Prostate gland (tissue), 2 donors: ENCODE measurements around the gene HSPA9. TPM values are rescaled to one million over a fixed set of nuclear protein-coding genes. Genes with fewer than 3 reads are reported as not detected.

Experiments used
- DNase-seq: peaks from one replicate; pipeline ENCODE4 v3.0.0-alpha.2; 2019; ENCODE audit warnings: low spot score
- H3K27ac ChIP-seq, 2 donors: fragments of 200-600 bp; sonication (generic); 2 replicates each; pipeline ENCODE4 v1.5.1; 2017 to 2019
- H3K27me3 ChIP-seq: fragments of 200-600 bp; sonication (generic); replicated peaks from 2 replicates; pipeline ENCODE4 v1.5.1; 2019; ENCODE audit not compliant: insufficient read depth
- H3K36me3 ChIP-seq, 2 donors: fragments of 200-600 bp; sonication (generic); 1 replicate in 1 of 2; 2 replicates in 1 of 2; pipeline versions ENCODE4 v1.5.1 to v1.8.1; 2017 to 2019
- H3K4me1 ChIP-seq: fragments of 200-600 bp; sonication (generic); replicated peaks from 2 replicates; pipeline ENCODE4 v1.5.1; 2019
- H3K4me3 ChIP-seq, 2 donors: fragments of 200-600 bp; sonication (generic); 2 replicates each; pipeline ENCODE4 v1.5.1; 2017 to 2019
- H3K9me3 ChIP-seq: fragments of 200-600 bp; sonication (generic); 2 replicates; pipeline ENCODE4 v1.5.1; 2017
- POLR2A ChIP-seq: fragments of 450-650 bp; IDR thresholded peaks from one replicate; pipeline ENCODE4 v1.6.1; 2016; ENCODE audit warnings: antibody characterized with exemption, mild to moderate bottlenecking
- POLR2AphosphoS5 ChIP-seq: sonication (generic); formaldehyde crosslinking; IDR thresholded peaks from one replicate; pipeline ENCODE4 v1.6.1; 2017; ENCODE audit warnings: antibody characterized with exemption
- WGBS: methylation state at CpG from one replicate; pipeline ENCODE4 v1.1.5; 2018; 5-methylcytosine and 5-hydroxymethylcytosine counted together
- intact Hi-C: fragments of 100-400 bp; cut with DNase I; formaldehyde crosslinking; loops from one replicate; pipeline ENCODE4 v1.14.2; 2022
- total RNA-seq, 2 donors: library from RNA; depleted of rRNA; stranded (reverse); fragments of >200 nt; gene quantifications; one replicate each; pipeline ENCODE4 v1.1.0, GENCODE V29; 2016
- TF ChIP-seq, protein P1 (sequence below), 4 experiments: fragments of 200-600 bp in 2 of 4; fragments of 450-650 bp in 2 of 4; sonication (generic) in 2 of 4; IDR thresholded peaks; 1 replicate in 3 of 4; 2 replicates in 1 of 4; pipeline ENCODE4 v1.5.1; 2016 to 2019; ENCODE audit warnings: antibody characterized with exemption in 4 of 4, mild to moderate bottlenecking in 2 of 4, moderate library complexity in 2 of 4

The HSPA9 gene
- total RNA-seq, 2 donors from 2014 or later: 273 to 331 TPM

DNA sequence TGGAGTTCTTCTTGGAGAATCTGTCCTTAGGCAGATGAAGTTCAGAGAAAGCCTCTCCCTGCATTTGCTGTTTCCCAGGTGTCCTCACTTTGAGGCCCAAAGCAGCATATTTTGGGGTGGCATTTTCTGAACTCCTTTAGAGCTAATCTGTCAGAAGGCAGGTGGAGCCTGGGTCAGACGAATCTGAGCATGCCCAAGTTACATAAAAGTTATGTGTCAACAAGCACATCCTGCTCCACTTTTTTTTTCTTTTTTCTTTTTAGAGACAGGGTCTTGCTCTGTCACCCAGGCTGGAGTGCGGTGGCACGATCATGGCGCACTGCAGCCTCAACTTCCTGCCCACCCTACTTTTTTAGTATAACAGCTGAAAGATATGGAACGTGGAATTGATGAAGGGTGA is 41.3 kb upstream of the HSPA9 start:
- H3K27ac ChIP-seq: no peak overlapping the region
- peak; percentile 26 for TF ChIP-seq POLR2AphosphoS5
- TF ChIP-seq, protein P1, sequence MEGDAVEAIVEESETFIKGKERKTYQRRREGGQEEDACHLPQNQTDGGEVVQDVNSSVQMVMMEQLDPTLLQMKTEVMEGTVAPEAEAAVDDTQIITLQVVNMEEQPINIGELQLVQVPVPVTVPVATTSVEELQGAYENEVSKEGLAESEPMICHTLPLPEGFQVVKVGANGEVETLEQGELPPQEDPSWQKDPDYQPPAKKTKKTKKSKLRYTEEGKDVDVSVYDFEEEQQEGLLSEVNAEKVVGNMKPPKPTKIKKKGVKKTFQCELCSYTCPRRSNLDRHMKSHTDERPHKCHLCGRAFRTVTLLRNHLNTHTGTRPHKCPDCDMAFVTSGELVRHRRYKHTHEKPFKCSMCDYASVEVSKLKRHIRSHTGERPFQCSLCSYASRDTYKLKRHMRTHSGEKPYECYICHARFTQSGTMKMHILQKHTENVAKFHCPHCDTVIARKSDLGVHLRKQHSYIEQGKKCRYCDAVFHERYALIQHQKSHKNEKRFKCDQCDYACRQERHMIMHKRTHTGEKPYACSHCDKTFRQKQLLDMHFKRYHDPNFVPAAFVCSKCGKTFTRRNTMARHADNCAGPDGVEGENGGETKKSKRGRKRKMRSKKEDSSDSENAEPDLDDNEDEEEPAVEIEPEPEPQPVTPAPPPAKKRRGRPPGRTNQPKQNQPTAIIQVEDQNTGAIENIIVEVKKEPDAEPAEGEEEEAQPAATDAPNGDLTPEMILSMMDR (IDR thresholded peaks at IDR 0.05): no peak
- H3K27me3 ChIP-seq: no peaks in the 10 kb centered on the region
- H3K9me3 ChIP-seq: no peaks in the 10 kb centered on the region
- H3K36me3 ChIP-seq: no peaks in the 10 kb centered on the region
- intact Hi-C loops: no loop called here
- no peak overlapping the region for H3K4me3 ChIP-seq
- DNase-seq: peak; percentile 38
- H3K4me1 ChIP-seq: peaks cover 1% of the 10 kb centered on the region
- 50% methylated on average over 5 of the region's 5 CpGs for WGBS

DNA sequence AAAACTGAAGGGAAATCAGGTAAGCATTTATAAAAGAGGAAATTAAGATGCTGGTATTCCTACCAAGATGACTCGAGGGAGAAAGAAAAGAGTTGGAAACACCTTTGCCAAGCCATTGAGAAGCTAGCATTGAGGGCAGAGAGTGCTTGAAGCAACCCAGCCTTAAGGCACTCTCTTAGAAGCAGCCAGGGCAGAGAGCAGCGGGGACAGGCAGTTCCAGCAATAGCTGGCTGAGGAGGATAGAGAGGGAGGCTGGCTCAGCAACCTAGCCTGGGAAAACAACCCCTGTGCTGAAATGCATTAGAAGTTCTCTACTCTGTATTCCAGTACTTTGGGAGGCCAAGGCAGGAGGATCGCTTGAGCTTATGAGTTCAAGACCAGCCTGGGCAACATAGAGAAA is 40.3 kb upstream of the HSPA9 start:
- peaks cover 12% of the 10 kb centered on the region for H3K4me1 ChIP-seq
- 82% methylated on average over 3 of the region's 3 CpGs for WGBS
- intact Hi-C loops: no loop called here
- H3K27ac ChIP-seq: no peak overlapping the region
- TF ChIP-seq POLR2AphosphoS5 (no peak), POLR2A (no peak)
- TF ChIP-seq, protein P1 (IDR thresholded peaks at IDR 0.05): no peak
- no peak overlapping the region for H3K4me3 ChIP-seq
- H3K36me3 ChIP-seq: no peaks in the 10 kb centered on the region
- no peaks in the 10 kb centered on the region for H3K9me3 ChIP-seq
- no peaks in the 10 kb centered on the region for H3K27me3 ChIP-seq
- no peak for DNase-seq

DNA sequence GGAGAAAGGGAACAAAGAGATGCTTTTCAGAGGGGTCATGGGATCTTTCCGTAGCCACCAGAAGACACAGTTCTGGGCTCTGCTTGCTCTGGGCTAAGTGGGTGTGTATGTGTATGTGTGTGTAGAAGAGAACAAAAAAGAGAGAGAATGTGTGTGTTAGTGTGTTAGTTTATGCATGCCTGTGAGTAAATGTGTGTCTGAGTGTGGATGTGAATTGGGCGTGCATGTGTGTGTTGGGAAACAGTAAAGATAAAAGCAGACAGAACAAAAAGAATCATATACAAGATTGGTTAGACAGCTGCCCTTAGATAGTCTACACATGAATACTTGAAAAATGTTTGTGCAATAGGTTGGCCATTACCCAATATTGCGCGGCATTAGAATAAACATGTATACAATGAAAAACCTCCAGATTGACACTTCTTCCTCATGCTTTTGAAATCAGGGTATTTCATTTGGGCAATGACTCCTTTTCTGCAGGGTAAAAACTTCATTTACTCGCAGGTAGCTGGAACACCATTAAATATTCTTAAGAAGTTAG is 36.5 kb upstream of the HSPA9 start:
- Histone ChIP-seq H3K4me3 (peak overlapping the region; percentile 16 to 17), H3K4me1 (peaks cover 12% of the 10 kb centered on the region), H3K27me3 (no peaks in the 10 kb centered on the region), H3K27ac (peak overlapping the region; percentile 70 to 75), H3K36me3 (no peaks in the 10 kb centered on the region), H3K9me3 (no peaks in the 10 kb centered on the region)
- DNase-seq: no peak
- TF ChIP-seq, protein P1 (IDR thresholded peaks at IDR 0.05): no peak
- TF ChIP-seq POLR2AphosphoS5: no peak
- WGBS: 39% methylated on average over 5 of the region's 5 CpGs
- intact Hi-C loops: no loop called here

DNA sequence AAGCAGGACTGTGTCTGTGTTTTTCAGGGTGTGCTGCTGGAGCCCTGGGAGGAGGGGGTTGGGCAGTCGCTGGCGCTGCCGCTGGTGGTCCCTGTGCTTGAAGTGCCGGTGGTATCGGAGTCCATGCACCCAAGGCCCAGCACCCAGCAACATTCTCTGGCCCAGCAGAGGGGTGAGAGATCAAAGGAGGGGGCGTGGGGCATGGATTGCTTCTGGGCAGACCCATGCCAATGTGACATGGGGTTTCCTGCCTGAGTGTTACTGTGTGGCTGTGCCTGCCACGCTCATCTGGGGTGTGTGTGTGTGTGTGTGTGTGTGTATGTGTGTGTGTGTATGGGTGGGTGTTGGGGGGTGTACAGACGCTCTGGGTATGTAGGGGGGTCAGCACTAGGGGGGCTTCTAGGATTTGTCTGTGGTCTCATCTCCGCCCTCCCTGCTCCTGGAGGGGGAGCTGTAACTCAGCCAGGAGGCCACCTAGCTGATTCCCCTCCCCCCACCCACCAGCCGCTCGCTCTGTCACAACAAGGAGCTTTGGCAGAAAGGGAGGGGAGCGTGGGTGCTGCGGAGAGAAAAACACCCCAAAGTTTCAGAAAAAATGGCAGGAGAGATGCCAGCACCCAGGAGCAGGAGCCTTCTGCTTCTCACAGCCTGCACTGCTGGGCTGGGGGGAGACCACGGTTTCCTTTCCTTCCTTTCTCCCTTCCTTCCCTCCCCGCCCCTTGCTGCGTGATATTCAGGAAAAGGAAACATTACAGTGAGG is 35.9 kb upstream of the HSPA9 start:
- Histone ChIP-seq H3K27me3 (no peaks in the 10 kb centered on the region), H3K9me3 (no peaks in the 10 kb centered on the region), H3K36me3 (no peaks in the 10 kb centered on the region), H3K4me1 (peaks cover 12% of the 10 kb centered on the region), H3K4me3 (peak overlapping the region; percentile 16 to 17), H3K27ac (peak overlapping the region; percentile 70 to 75)
- TF ChIP-seq POLR2A (no peak), POLR2AphosphoS5 (no peak)
- TF ChIP-seq, protein P1 (IDR thresholded peaks at IDR 0.05): no peak
- DNase-seq: no peak
- intact Hi-C loops: no loop called here
- WGBS: 11% methylated on average over 16 of the region's 16 CpGs

DNA sequence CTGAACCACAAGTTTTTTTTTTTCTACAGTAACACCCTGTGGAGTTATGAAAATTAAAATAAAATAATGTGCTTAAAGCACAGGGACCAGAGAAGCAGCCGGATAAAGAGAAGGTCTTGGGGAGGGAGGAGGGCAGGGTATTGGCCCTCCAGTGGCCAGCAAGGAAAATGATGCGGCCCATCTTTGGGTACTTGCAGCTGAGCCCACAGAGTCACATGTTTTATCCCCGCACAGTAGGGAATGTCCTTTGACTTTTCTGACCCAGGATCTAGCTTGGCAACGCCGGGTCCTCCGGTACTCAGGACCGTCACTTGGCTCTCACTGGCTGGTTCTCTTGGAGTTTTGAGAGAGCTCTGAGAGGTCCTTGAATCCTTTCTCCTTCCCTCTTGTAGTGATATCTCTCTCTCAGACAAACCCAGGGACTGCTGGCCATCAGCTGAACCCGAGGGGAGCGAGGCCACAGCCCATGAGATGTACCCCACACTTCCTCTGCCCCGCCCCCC is 35.3 kb upstream of the HSPA9 start:
- Histone ChIP-seq H3K27me3 (no peaks in the 10 kb centered on the region), H3K4me3 (no peak overlapping the region), H3K36me3 (no peaks in the 10 kb centered on the region), H3K4me1 (peaks cover 12% of the 10 kb centered on the region), H3K9me3 (no peaks in the 10 kb centered on the region), H3K27ac (peak overlapping the region; percentile 70 to 75)
- 18% methylated on average over 10 of the region's 10 CpGs for WGBS
- TF ChIP-seq POLR2AphosphoS5: no peak
- TF ChIP-seq POLR2A: no peak
- TF ChIP-seq, protein P1 (IDR thresholded peaks at IDR 0.05): peak in 1 of 4 experiments; percentile 12
- DNase-seq: no peak
- intact Hi-C loops: no loop called here
